HepG2 (cell line): ENCODE data around the gene CSTF1. TPM values are rescaled to one million over a fixed set of nuclear protein-coding genes. Genes with fewer than 3 reads are reported as not detected.

ENCODE experiments used
- ATAC-seq: fragments of 200-7000 bp; cut with Tn5 transposase; 3 replicates; pipeline ENCODE4 v1.9.1; 2020; ENCODE audit warnings: mild to moderate bottlenecking, moderate library complexity
- BruUV-seq: library from RNA; stranded (reverse); fragments of 400-500 nt; replicated peaks from 2 replicates; lab custom pipeline; 2021; lab: Mats Ljungman, UMichigan
- CTCF ChIA-PET: fragments of 300-600 bp; formaldehyde crosslinking; extraction: SDS; loops from one replicate; lab custom pipeline; 2021; ENCODE audit warnings: low total read pairs, inconsistent platforms, low intra/inter-chr PET ratio; lab: Yijun Ruan, JAX
- POLR2A ChIA-PET: fragments of 350-600 bp; sonication (Branson Sonifier 250); formaldehyde crosslinking; loops from one replicate; lab custom pipeline; 2020; ENCODE audit warnings: antibody characterized with exemption, inconsistent platforms; lab: Yijun Ruan, JAX
- DNase-seq: peaks from one replicate; pipeline ENCODE4 v3.0.0-alpha.2; 2015; ENCODE audit warnings: low spot score
- FAIRE-seq: peaks from 3 replicates; lab custom pipeline; 2011; peaks lifted over from hg19 to GRCh38; lab: Jason Lieb, UNC
- H2AFZ ChIP-seq: one replicate; pipeline ENCODE4 v1.6.1; 2011; ENCODE audit warnings: low read length, inconsistent platforms
- H3K27ac ChIP-seq: fragments of 300-600 bp; 3 replicates; pipeline ENCODE4 v1.8.0; 2011; ENCODE audit warnings: mixed run types, mild to moderate bottlenecking, mixed read lengths, low read length, inconsistent platforms; ENCODE audit not compliant: insufficient read depth; ENCODE audit errors: extremely low read length
- H3K27me3 ChIP-seq, 2 experiments: fragments of 200-600 bp in 1 of 2; 2 replicates in 1 of 2; 3 replicates in 1 of 2; pipeline versions ENCODE4 v1.6.0 to v1.8.0; 2011; ENCODE audit warnings: low read length in 2 of 2, mild to moderate bottlenecking in 2 of 2, moderate library complexity in 2 of 2, inconsistent platforms in 1 of 2; ENCODE audit not compliant: insufficient read depth in 2 of 2, control insufficient read depth in 1 of 2
- H3K36me3 ChIP-seq, 2 experiments: fragments of 200-600 bp in 1 of 2; replicated peaks in 1 of 2; 2 replicates in 1 of 2; 3 replicates in 1 of 2; pipeline versions ENCODE4 v1.5.1 to v1.8.0; 2011; ENCODE audit warnings: low read length in 2 of 2, inconsistent platforms in 1 of 2; ENCODE audit not compliant: insufficient read depth in 2 of 2, control insufficient read depth in 1 of 2
- H3K4me1 ChIP-seq: 2 replicates; pipeline ENCODE4 v1.5.1; 2012; ENCODE audit warnings: low read length, inconsistent platforms; ENCODE audit not compliant: insufficient read depth
- H3K4me2 ChIP-seq: 2 replicates; pipeline ENCODE4 v1.6.0; 2011; ENCODE audit warnings: low read depth, low read length, inconsistent platforms
- H3K4me3 ChIP-seq, 3 experiments: fragments of 200-600 bp in 1 of 3; sonication (generic), shearing (Covaris generic) in 1 of 3; replicated peaks in 1 of 3; 2 replicates each; pipeline ENCODE4 v1.5.1; 2011 to 2016; ENCODE audit warnings: low read length in 3 of 3, inconsistent platforms in 2 of 3, low read depth in 2 of 3, mild to moderate bottlenecking in 2 of 3, control low read depth in 1 of 3, mixed read lengths in 1 of 3; ENCODE audit not compliant: insufficient read depth in 1 of 3
- H3K79me2 ChIP-seq: one replicate; pipeline ENCODE4 v1.6.1; 2011; ENCODE audit warnings: low read length, inconsistent platforms; ENCODE audit not compliant: insufficient read depth
- H3K9ac ChIP-seq: 2 replicates; pipeline ENCODE4 v1.6.0; 2011; ENCODE audit warnings: mild to moderate bottlenecking, low read depth, low read length, inconsistent platforms; ENCODE audit not compliant: insufficient read depth
- H3K9me3 ChIP-seq: 2 replicates; pipeline ENCODE4 v1.5.1; 2012; ENCODE audit warnings: mild to moderate bottlenecking, low read length
- H4K20me1 ChIP-seq: 2 replicates; pipeline ENCODE4 v1.6.0; 2011; ENCODE audit warnings: inconsistent platforms, mild to moderate bottlenecking, low read length, moderate library complexity; ENCODE audit not compliant: insufficient read depth
- BCLAF1 ChIP-seq: fragments of 450-650 bp; IDR thresholded peaks from 2 replicates; pipeline ENCODE4 v1.6.1; 2017; ENCODE audit warnings: mild to moderate bottlenecking
- BORCS8-MEF2B ChIP-seq: sonication (generic); formaldehyde crosslinking; IDR thresholded peaks from 2 replicates; pipeline ENCODE4 v1.8.0; 2022; ENCODE audit warnings: mild to moderate bottlenecking, missing genetic modification reagents
- DR1 ChIP-seq: sonication (generic); formaldehyde crosslinking; IDR thresholded peaks from 2 replicates; pipeline ENCODE4 v1.8.0; 2021; ENCODE audit warnings: mild to moderate bottlenecking, missing genetic modification reagents, inconsistent platforms
- GATAD1 ChIP-seq: IDR thresholded peaks from 2 replicates; pipeline ENCODE4 v1.6.1; 2016; ENCODE audit warnings: missing genetic modification reagents, missing compliant biosample characterization
- POLR2G ChIP-seq: fragments of 200-400 bp; formaldehyde crosslinking; IDR thresholded peaks from 2 replicates; pipeline ENCODE4 v1.6.1; 2018; ENCODE audit warnings: mild to moderate bottlenecking, low read depth, low read length, moderate library complexity
- SNAI1 ChIP-seq: sonication (generic); formaldehyde crosslinking; IDR thresholded peaks from 2 replicates; pipeline ENCODE4 v1.5.0; 2020; ENCODE audit warnings: mild to moderate bottlenecking, missing genetic modification reagents, borderline replicate concordance
- SP4 ChIP-seq: sonication (generic); formaldehyde crosslinking; IDR thresholded peaks from 2 replicates; pipeline ENCODE4 v1.8.1; 2023; ENCODE audit warnings: mild to moderate bottlenecking, missing genetic modification reagents
- SRY ChIP-seq: sonication (generic); formaldehyde crosslinking; IDR thresholded peaks from 2 replicates; pipeline ENCODE4 v1.8.0; 2022; ENCODE audit warnings: mild to moderate bottlenecking, missing genetic modification reagents
- THYN1 ChIP-seq: sonication (generic); formaldehyde crosslinking; IDR thresholded peaks from 2 replicates; pipeline ENCODE4 v1.8.1; 2023; ENCODE audit warnings: low read depth, mild to moderate bottlenecking, moderate library complexity, missing genetic modification reagents, borderline replicate concordance
- U2AF2 ChIP-seq: fragments of 200-400 bp; formaldehyde crosslinking; IDR thresholded peaks from 2 replicates; pipeline ENCODE4 v1.6.1; 2017; ENCODE audit warnings: low read depth, mild to moderate bottlenecking, low read length
- ZNF691 ChIP-seq: sonication (generic); formaldehyde crosslinking; IDR thresholded peaks from 2 replicates; pipeline ENCODE4 v1.4.0; 2020; ENCODE audit warnings: missing genetic modification reagents, low read depth, mild to moderate bottlenecking, borderline replicate concordance
- ZNF75D ChIP-seq: sonication (generic); formaldehyde crosslinking; IDR thresholded peaks from 2 replicates; pipeline ENCODE4 v1.8.1; 2023; ENCODE audit warnings: missing genetic modification reagents, mild to moderate bottlenecking, borderline replicate concordance
- ZSCAN12 ChIP-seq: sonication (generic); formaldehyde crosslinking; IDR thresholded peaks from 2 replicates; pipeline ENCODE4 v1.9.0; 2021; ENCODE audit warnings: mild to moderate bottlenecking, missing genetic modification reagents
- WGBS: methylation state at CpG from one replicate; pipeline ENCODE4 v1.1.6; 2017; ENCODE audit warnings: low lambda C conversion rate; 5-methylcytosine and 5-hydroxymethylcytosine counted together
- in situ Hi-C: cut with HindIII; loops from 2 replicates; pipeline ENCODE4 v1.10.0; 2017; ENCODE audit warnings: low pct_unique_long_range_greater_than_20kb; ENCODE audit not compliant: extremely low pct_ligation_motif_present
- intact Hi-C: fragments of 100-400 bp; cut with micrococcal nuclease; formaldehyde crosslinking; loops from one replicate; pipeline ENCODE4 v1.10.0; 2022; ENCODE audit not compliant: unreplicated experiment
- polyA plus RNA-seq, 8 experiments: library from polyadenylated mRNA; depleted of rRNA in 3 of 8; stranded (reverse) in 7 of 8; unstranded in 1 of 8; fragments of >200 nt; fragmentation: Illumina TruSeq in 4 of 8; extraction: Trizol in 4 of 8; gene quantifications; 2 replicates each; pipeline versions ENCODE4 v1.2.1 to v1.2.3, GENCODE V29; 2011 to 2016; ENCODE audit warnings: low read depth in 4 of 8, missing spikeins in 1 of 8, mixed read lengths in 1 of 8; ENCODE audit not compliant: insufficient read depth in 1 of 8
- total RNA-seq, 5 experiments: library from RNA; depleted of rRNA; stranded (reverse); fragments of >200 nt; fragmentation: Illumina TruSeq; extraction: Trizol; gene quantifications; 2 replicates each; pipeline ENCODE4 v1.2.3, GENCODE V29; 2016; ENCODE audit warnings: low read depth in 1 of 5

The CSTF1 gene
- total and polyA plus RNA-seq, 2 of the 13 experiments (the other 11 are each of a cell fraction or from before 2014, with no cell fraction given), result 70.9 to 100 TPM

GRCh38 chr20:56437196-56437960 lies 44.9 kb downstream of the CSTF1 start:
- FAIRE-seq, result no peak
- no peaks in the 10 kb centered on the region for H3K9me3 ChIP-seq

More at GRCh38 chr20:56437196-56437960, 44.9 kb downstream of the CSTF1 start:
- no peaks in the 10 kb centered on the region for H3K4me1 ChIP-seq
- intact Hi-C loops (no loop called here), in situ Hi-C loops (no loop called here)
- no peak for DNase-seq
- H3K27me3 ChIP-seq, result no peaks in the 10 kb centered on the region
- no peaks in the 10 kb centered on the region for H4K20me1 ChIP-seq
- H3K9ac ChIP-seq, result no peak overlapping the region
- ATAC-seq, result peak; percentile 41
- BruUV-seq, result no TSS peak
- no peak overlapping the region for H3K4me3 ChIP-seq
- H3K36me3 ChIP-seq, result no peaks in the 10 kb centered on the region
- H2AFZ ChIP-seq, result no peak overlapping the region
- no peaks in the 10 kb centered on the region for H3K79me2 ChIP-seq
- ChIA-PET POLR2A (no interaction called here), CTCF (no interaction called here)
- 77% methylated on average over 19 of the region's 20 CpGs for WGBS
- no peak overlapping the region for H3K4me2 ChIP-seq
- no peak overlapping the region for H3K27ac ChIP-seq
- TF ChIP-seq ZSCAN12 (no peak), U2AF2 (no peak), SRY (no peak), DR1 (CRISPR knock-in tag) (no peak), ZNF75D (CRISPR knock-in tag) (no peak), THYN1 (CRISPR knock-in tag) (no peak), GATAD1 (no peak), SNAI1 (no peak), POLR2G (no peak), BCLAF1 (no peak), BORCS8-MEF2B (CRISPR knock-in tag) (no peak), SP4 (CRISPR knock-in tag) (no peak), ZNF691 (CRISPR knock-in tag) (no peak)
